Tibial nerve (tissue), 3 donors: Measurements from ENCODE around the gene GBGT1.

Source experiments
- POLR2A ChIP-seq, 2 donors: fragments of 450-650 bp; IDR thresholded peaks; one replicate each; pipeline ENCODE4 v1.6.1; 2017; ENCODE audit warnings: antibody characterized with exemption in 2 of 2, mild to moderate bottlenecking in 2 of 2, moderate library complexity in 2 of 2
- TF ChIP-seq, protein P1 (sequence below), 5 experiments: fragments of 200-600 bp in 3 of 5; fragments of 450-650 bp in 2 of 5; sonication (generic) in 3 of 5; IDR thresholded peaks; one replicate each; pipeline ENCODE4 v1.5.1; 2016 to 2019; ENCODE audit warnings: antibody characterized with exemption in 5 of 5, mild to moderate bottlenecking in 3 of 5, moderate library complexity in 2 of 5

DNA sequence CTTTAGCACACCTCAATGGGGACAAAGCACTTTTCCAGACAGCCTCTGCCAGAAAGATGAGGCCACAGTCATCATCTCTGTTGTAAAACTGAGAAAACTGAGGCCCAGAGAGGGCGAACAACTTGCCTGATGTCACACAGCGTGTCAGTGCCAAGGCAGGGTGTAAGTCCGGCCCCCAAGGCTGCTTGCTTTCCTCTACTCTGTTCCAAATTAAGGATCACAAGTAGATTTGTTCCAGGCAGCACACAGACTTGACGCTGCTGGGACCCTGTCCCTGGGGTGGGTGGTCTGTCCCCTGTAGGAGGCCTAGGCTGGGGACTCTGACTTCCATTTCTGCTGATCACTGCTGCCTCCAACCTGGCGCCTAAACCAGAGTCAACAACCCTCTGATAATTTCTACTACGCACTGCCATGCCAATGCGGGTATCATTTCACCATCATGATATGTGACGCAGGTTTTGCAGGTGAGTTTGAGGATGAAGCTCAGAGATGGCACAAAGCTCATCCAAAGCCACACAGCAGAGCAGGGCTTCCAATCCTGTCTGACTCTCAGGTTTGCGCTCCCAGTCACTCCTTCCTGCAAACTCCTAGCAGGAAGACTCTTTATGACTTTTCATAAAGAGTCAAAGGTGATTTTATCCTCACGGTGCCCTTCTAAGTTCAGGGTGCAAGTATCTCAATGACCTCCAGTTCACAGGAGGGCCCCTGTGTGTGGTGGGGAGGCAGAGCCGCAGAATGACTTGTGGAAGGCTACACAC lies 29.1 kb downstream of the GBGT1 start:
- TF ChIP-seq, protein P1, sequence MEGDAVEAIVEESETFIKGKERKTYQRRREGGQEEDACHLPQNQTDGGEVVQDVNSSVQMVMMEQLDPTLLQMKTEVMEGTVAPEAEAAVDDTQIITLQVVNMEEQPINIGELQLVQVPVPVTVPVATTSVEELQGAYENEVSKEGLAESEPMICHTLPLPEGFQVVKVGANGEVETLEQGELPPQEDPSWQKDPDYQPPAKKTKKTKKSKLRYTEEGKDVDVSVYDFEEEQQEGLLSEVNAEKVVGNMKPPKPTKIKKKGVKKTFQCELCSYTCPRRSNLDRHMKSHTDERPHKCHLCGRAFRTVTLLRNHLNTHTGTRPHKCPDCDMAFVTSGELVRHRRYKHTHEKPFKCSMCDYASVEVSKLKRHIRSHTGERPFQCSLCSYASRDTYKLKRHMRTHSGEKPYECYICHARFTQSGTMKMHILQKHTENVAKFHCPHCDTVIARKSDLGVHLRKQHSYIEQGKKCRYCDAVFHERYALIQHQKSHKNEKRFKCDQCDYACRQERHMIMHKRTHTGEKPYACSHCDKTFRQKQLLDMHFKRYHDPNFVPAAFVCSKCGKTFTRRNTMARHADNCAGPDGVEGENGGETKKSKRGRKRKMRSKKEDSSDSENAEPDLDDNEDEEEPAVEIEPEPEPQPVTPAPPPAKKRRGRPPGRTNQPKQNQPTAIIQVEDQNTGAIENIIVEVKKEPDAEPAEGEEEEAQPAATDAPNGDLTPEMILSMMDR (IDR thresholded peaks at IDR 0.05) = no peak
- no peak for TF ChIP-seq POLR2A (IDR thresholded peaks at IDR 0.05)
